ENCODE results near the gene ZBTB38.
A peak's percentile ranks its signal among the peaks of the same experiment; 100 is the strongest.

Gene ZBTB38

DNA sequence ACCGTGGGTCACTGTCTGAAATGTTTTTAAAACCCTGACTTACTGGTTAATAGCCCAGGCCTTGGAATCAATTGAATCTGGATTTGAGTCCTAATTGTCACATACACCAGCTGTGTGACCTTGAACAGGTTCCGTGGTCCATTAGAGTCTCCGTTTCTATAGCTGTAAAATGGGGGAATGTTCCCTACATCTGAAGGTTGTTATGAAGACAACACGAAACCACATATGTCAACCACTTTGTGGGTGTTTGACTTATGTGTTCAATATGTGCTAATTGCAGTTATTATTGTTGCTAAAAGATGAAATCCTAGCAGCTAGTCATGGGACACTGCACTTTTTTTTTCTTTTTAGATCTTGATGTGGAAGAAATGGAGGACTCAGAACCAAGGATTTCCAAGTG is 35.3 kb downstream of the ZBTB38 start:
- DNase-seq (ENCODE audit: low spot score): no peak

DNA sequence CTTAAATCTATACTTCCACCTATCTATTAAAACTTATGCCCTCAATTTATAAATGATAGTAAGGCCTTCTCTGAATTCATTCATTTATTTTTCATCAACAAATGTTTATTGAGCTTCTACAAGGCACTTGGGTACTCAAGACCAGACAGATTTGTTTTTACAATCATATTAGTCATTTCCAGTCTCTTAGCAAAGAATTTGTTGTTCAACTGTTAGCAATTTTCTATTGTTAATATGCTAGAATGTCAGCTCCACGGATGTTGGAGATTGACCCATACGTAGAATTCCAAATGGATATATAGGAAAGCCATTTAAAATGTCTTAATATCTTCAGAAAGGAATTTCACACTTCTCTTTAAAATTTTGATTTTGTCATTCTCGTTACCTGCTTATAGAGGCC is 36.7 kb downstream of the ZBTB38 start:
- no peak for DNase-seq (ENCODE audit: low spot score)

- DNase-seq (ENCODE audit: low spot score): no peak
Measured at GRCh38 chr3:141405591-141405990, 37.3 kb downstream of the ZBTB38 start.

GRCh38 chr3:141406265-141406664 is 38.0 kb downstream of the ZBTB38 start:
- DNase-seq (ENCODE audit: low spot score): no peak

GRCh38 chr3:141407047-141407446 is 38.7 kb downstream of the ZBTB38 start:
- no peak for DNase-seq (ENCODE audit: low spot score)

- no peak for DNase-seq (ENCODE audit: low spot score)
Measured at GRCh38 chr3:141407825-141408224, 39.5 kb downstream of the ZBTB38 start.

- no peak for DNase-seq (ENCODE audit: low spot score)
Measured at GRCh38 chr3:141408596-141408995, 40.3 kb downstream of the ZBTB38 start.

GRCh38 chr3:141409940-141410241 is 41.6 kb downstream of the ZBTB38 start:
- DNase-seq (ENCODE audit: low spot score): no peak

DNA sequence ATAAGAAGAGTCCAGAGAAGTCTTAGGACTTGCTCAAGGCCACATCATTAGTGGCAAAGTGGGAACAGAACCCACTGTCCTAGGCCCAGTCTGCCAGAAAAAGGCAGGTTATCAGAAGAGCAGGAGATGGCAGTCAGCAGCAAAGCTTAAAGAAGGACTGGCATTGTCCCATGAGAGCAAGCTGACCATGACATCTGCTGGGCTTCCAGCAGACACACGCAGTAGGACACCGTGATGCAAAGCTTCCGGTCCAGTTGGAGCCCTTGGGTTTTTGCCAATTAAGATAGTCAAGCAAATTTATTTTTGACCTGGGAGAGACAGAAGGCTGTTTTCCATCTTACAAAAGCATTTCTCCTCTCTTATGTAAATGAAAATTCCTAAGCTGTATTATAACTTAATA is 42.1 kb downstream of the ZBTB38 start:
- no peak for DNase-seq (ENCODE audit: low spot score)

- DNase-seq (ENCODE audit: low spot score): peak; percentile 47
Measured at GRCh38 chr3:141410846-141411245, 42.5 kb downstream of the ZBTB38 start.

GRCh38 chr3:141411251-141411771 is 43.0 kb downstream of the ZBTB38 start:
- peak; percentile 57 for DNase-seq (ENCODE audit: low spot score)

DNA sequence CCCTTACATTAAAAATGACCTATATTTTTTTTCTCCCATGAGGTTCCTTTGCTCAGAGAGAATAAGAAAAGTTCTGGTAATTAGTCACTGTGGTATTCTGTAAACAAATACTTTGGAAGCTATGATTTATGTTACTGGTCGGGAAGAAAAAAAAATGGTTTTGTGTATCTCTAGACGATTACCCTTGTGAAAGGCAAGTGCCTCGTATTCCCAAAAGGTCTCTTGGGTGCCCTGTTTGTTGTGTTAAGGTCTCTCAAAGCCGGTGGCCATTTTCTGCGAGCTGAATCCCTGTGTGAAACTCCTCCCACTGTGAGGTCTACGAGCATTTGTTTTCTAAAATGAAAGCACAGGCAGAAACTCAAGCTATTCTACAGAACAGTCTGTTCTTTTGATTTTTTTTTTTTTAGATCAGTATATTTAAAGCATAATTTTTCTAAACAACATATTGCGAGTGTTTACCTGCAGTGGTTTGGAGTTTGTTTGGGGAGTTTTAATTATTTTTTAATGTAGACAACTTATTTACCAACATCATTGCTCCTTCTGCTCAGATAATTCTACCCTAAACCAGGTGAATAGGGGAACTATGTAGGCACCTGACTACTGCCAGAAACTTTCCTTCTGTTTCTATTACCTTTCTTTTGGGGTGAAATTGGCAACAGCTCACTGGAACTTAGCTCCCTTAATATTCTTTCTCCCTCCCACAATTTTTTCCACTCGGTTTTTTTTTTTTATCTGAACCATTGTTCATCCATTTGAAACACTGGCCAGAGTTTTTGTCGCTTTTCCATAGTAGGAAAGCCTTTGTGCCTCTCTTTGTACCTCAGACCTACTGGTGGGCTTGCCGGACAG is 44.0 kb downstream of the ZBTB38 start:
- peak; percentile 69 for DNase-seq (ENCODE audit: low spot score)

- no peak for DNase-seq (ENCODE audit: low spot score)
Measured at GRCh38 chr3:141412936-141413354, 44.6 kb downstream of the ZBTB38 start.

GRCh38 chr3:141413391-141413790 is 45.1 kb downstream of the ZBTB38 start:
- peak; percentile 49 for DNase-seq (ENCODE audit: low spot score)

DNA sequence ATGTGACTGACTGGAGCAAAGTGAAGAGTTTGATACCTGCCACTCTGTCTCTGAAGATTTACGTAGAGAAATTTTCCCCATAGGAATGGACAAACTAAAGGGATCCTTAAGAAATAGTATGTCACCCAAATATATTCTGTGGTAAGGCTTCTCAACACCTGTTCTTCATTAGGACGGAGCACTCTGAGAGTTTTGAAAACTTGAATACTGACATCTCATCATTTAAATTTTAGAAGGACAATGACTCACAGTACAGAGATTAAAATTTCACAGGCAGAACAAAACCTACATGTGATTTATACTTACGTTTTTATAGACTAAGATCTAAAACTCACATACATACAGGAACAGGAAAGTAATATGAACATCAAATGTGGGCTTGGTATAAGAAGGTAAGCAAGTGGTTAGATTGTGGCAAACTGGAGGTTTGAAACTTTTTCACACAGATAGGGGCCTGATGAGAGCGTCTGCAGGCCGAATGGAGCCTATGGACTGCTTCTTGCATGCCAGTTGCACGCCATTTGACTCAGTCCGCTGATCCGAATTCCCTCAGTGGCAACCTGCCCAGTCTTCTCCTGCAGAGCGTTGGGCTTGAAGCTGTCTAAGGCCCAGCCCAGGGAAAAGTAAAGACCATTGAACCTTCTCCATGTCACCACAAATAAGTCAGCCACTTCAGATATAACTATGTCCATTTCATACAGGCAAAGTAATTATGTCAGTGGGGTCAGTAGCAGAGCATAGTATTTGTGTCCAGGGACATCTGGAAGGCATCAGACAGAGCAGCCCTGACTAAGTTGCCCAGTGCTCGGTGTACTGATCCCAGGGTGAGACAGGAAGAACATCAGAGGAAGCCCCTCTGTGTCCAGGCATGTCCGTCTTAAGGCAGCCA is 45.7 kb downstream of the ZBTB38 start:
- peak; percentile 24 for DNase-seq (ENCODE audit: low spot score)

- DNase-seq (ENCODE audit: low spot score): peak; percentile 35
Measured at GRCh38 chr3:141414800-141415462, 46.6 kb downstream of the ZBTB38 start.

DNA sequence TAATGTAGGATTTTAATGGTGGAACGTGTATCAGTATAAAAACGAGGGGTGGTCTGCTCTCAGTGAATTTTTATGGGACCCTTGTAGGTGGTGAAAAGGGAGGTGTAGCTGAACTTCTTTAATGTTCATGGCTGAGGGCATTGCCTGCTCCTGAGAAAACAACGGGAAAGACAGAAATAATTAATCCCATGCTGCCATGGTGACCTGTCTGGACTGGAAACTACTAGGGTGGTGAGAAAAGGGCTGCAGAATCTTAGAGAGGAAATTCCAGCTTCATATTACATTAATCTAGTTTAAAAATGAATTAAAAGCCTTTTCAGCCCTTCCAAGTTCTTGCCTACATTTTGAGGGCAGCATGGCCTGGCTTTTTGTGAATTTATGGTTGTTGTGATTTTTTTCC is 47.6 kb downstream of the ZBTB38 start:
- DNase-seq (ENCODE audit: low spot score): no peak

Measured in activated CD4-positive, alpha-beta T cell treated with anti-CD3 and anti-CD28 coated beads, Interleukin-2, Interleukin-4, amounts not matched to agents 100 ng/mL and 50 ng/mL, durations not matched to agents 16 hours and 8 hours (primary cell).